ENCODE data around the gene LDB2.

GRCh38 chr4:16706251-16706650, 192.2 kb downstream of the LDB2 start:
- TF ChIP-seq CTCF (conservative IDR thresholded peaks at IDR 0.05; ENCODE audit: low read length): no peak
- TF ChIP-seq EZH2phosphoT487 (IDR thresholded peaks at IDR 0.05; ENCODE audit: borderline replicate concordance, low read depth, low read length): no peak
